Dendritic cell treated with granulocyte-macrophage colony-stimulating factor and Interleukin-4, amounts not matched to agents 40 ng/mL and 50 ng/mL, for 4 days (primary cell): Measurements from ENCODE around the gene ARPP21.

Experiments
- H3K27ac Mint-ChIP-seq: one replicate; pipeline ENCODE4 v1.8.0; 2022; ENCODE audit warnings: mild to moderate bottlenecking, mixed read lengths
- H3K27me3 Mint-ChIP-seq: one replicate; pipeline ENCODE4 v1.8.0; 2022; ENCODE audit warnings: mild to moderate bottlenecking, mixed read lengths
- H3K36me3 Mint-ChIP-seq: one replicate; pipeline ENCODE4 v1.8.0; 2022; ENCODE audit warnings: low read depth, mixed read lengths
- H3K4me1 Mint-ChIP-seq: one replicate; pipeline ENCODE4 v1.8.0; 2022; ENCODE audit warnings: low read depth, mixed read lengths
- H3K4me3 Mint-ChIP-seq: one replicate; pipeline ENCODE4 v1.8.0; 2022; ENCODE audit warnings: mild to moderate bottlenecking, moderate library complexity, mixed read lengths
- H3K9me3 Mint-ChIP-seq: one replicate; pipeline ENCODE4 v1.8.0; 2022; ENCODE audit warnings: mixed read lengths
- intact Hi-C: fragments of 100-400 bp; cut with micrococcal nuclease; formaldehyde crosslinking; loops from one replicate; pipeline ENCODE4 v1.15.0; 2022

Gene ARPP21

GRCh38 chr3:35635407-35635806 is 3.9 kb upstream of the ARPP21 start:
- Mint-ChIP-seq H3K36me3 (no peaks in the 10 kb centered on the region), H3K4me1 (peaks cover 8% of the 10 kb centered on the region), H3K4me3 (no peak overlapping the region), H3K27me3 (peaks cover 29% of the 10 kb centered on the region), H3K9me3 (no peaks in the 10 kb centered on the region), H3K27ac (no peak overlapping the region)
- intact Hi-C loops = no loop called here

- no peak overlapping the region for H3K4me3 Mint-ChIP-seq
- H3K9me3 Mint-ChIP-seq = no peaks in the 10 kb centered on the region
- H3K36me3 Mint-ChIP-seq = no peaks in the 10 kb centered on the region
Observed at GRCh38 chr3:35635926-35636683, 3.2 kb upstream of the ARPP21 start.

GRCh38 chr3:35638251-35638979 is 910 bp upstream of the ARPP21 start:
- intact Hi-C loops = no loop called here
- Mint-ChIP-seq H3K4me3 (no peak overlapping the region), H3K27me3 (peaks cover 38% of the 10 kb centered on the region), H3K27ac (no peak overlapping the region), H3K4me1 (peaks cover 8% of the 10 kb centered on the region), H3K36me3 (no peaks in the 10 kb centered on the region), H3K9me3 (no peaks in the 10 kb centered on the region)

More at GRCh38 chr3:35635926-35636683, 3.2 kb upstream of the ARPP21 start:
- Mint-ChIP-seq H3K27ac (no peak overlapping the region), H3K27me3 (peaks cover 36% of the 10 kb centered on the region), H3K4me1 (peaks cover 8% of the 10 kb centered on the region)
- intact Hi-C loops = no loop called here

DNA sequence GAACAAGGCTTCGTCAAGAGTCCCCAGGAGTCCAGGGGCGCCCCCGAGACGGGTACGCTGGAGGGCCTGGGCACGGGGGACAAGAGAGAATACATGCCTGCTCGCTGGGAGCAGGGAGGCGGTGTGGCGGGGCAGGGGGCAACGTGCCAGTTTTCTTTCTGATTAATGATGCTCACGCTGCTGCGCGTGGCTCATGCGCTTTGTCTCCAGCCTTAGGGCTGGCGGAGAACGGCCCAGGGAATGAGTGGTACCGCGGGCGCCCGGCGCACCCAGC is 408 bp upstream of the ARPP21 start:
- Mint-ChIP-seq H3K27me3 (peaks cover 38% of the 10 kb centered on the region), H3K9me3 (no peaks in the 10 kb centered on the region), H3K36me3 (no peaks in the 10 kb centered on the region), H3K4me3 (no peak overlapping the region), H3K4me1 (peaks cover 8% of the 10 kb centered on the region), H3K27ac (no peak overlapping the region)
- intact Hi-C loops = no loop called here

- no peaks in the 10 kb centered on the region for H3K9me3 Mint-ChIP-seq
- H3K27ac Mint-ChIP-seq = no peak overlapping the region
- H3K4me3 Mint-ChIP-seq = peak overlapping the region; percentile 9
- H3K36me3 Mint-ChIP-seq = no peaks in the 10 kb centered on the region
- H3K27me3 Mint-ChIP-seq = peaks cover 38% of the 10 kb centered on the region
- peaks cover 8% of the 10 kb centered on the region for H3K4me1 Mint-ChIP-seq
- intact Hi-C loops = no loop called here
Observed at GRCh38 chr3:35640190-35641165, 1.2 kb downstream of the ARPP21 start.

DNA sequence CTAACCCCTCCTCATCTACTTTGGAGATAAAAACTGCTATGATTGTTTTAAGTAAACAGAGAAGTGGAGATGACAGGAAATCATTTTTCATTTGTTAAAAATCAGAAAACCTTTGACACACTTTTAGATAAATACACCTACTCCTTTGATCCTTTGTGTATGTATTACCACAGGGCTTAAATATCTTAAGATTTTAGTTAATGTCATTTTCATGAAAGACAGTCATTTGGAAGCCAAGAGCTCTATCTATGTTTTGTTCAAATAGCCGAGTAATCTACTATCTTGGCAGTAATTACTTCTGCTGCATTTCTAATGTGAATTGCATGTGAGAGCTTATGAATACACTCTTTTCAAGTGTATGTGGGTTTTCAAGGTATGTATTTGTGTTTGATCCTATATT is 2.0 kb downstream of the ARPP21 start:
- no peaks in the 10 kb centered on the region for H3K9me3 Mint-ChIP-seq
- intact Hi-C loops = no loop called here
- peaks cover 38% of the 10 kb centered on the region for H3K27me3 Mint-ChIP-seq
- no peak overlapping the region for H3K4me3 Mint-ChIP-seq
- H3K27ac Mint-ChIP-seq = no peak overlapping the region
- no peaks in the 10 kb centered on the region for H3K36me3 Mint-ChIP-seq
- H3K4me1 Mint-ChIP-seq = peaks cover 8% of the 10 kb centered on the region

DNA sequence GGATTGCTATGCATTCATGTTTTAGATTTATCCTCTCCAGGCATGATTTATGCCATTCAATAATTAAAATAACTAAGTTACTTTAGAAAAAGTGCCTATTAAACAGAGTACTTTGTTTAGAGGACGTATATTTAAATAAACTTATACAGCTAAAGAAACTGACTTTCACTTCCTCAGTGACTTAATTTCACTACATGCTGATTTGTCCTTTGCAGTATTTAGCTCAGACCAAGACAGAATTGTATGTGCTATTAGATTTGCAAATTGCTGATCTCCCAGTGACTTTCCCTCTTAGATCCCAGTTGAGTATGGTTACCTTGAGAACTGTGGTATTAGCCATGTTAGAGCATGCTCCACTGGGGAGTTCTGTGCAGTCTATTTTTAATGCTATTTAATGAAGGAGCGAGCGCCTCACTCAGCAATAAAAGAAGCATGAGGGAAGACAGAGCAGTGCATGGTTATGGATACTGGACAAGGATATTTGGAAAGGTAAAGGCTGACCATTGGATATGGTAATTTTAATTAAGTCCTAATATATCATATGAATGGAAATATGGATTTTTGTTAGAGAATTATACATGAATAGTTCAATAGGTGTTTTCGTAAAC is 2.7 kb downstream of the ARPP21 start:
- no peaks in the 10 kb centered on the region for H3K36me3 Mint-ChIP-seq
- no peak overlapping the region for H3K4me3 Mint-ChIP-seq
- H3K27me3 Mint-ChIP-seq = peaks cover 38% of the 10 kb centered on the region
- H3K4me1 Mint-ChIP-seq = peaks cover 8% of the 10 kb centered on the region
- intact Hi-C loops = no loop called here
- no peak overlapping the region for H3K27ac Mint-ChIP-seq
- no peaks in the 10 kb centered on the region for H3K9me3 Mint-ChIP-seq

DNA sequence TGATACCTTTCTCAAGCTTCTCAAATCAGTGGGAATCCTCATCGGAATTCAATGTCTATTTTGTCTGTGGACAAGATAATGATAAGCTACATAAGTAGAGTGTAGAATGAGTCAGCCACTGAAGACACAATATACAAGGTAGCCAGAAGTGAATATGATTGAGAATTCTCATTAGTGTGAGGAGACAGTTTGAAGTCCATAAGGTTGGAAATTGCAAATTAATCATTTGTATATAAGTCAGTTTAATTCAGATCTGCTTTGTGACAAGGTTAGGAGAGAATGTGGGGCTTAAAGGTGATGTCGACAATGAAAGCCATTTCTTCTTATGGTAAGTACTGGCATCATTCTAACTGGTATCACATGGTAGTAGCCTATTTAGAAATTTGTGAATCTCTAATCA is 4.2 kb downstream of the ARPP21 start:
- H3K36me3 Mint-ChIP-seq = no peaks in the 10 kb centered on the region
- H3K4me3 Mint-ChIP-seq = no peak overlapping the region
- H3K27me3 Mint-ChIP-seq = peaks cover 28% of the 10 kb centered on the region
- no peaks in the 10 kb centered on the region for H3K9me3 Mint-ChIP-seq
- peaks cover 8% of the 10 kb centered on the region for H3K4me1 Mint-ChIP-seq
- intact Hi-C loops = no loop called here
- no peak overlapping the region for H3K27ac Mint-ChIP-seq

GRCh38 chr3:35644451-35644850 is 5.1 kb downstream of the ARPP21 start:
- no peak overlapping the region for H3K4me3 Mint-ChIP-seq
- peaks cover 18% of the 10 kb centered on the region for H3K27me3 Mint-ChIP-seq
- no peaks in the 10 kb centered on the region for H3K36me3 Mint-ChIP-seq
- H3K27ac Mint-ChIP-seq = no peak overlapping the region
- intact Hi-C loops = no loop called here
- H3K9me3 Mint-ChIP-seq = no peaks in the 10 kb centered on the region
- peaks cover 7% of the 10 kb centered on the region for H3K4me1 Mint-ChIP-seq

DNA sequence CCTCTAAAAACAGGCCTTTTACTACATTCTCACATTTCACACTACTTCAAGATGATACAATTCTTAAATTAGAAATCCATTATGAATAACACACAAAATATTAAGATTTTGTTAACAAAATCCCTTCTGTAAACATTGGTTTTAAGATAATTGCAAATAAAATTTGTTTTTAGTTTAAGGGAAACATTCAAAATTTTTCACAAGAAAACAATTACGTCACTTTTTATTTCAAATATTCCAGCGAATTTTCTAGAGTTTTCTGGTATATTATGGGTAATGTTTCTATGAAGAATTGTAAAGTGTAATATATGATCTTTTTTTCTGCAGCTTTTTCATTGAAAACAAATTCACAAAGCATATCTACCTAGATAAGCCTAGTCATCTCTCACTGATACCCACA is 5.9 kb downstream of the ARPP21 start:
- H3K4me1 Mint-ChIP-seq = no peaks in the 10 kb centered on the region
- H3K27me3 Mint-ChIP-seq = peaks cover 11% of the 10 kb centered on the region
- H3K4me3 Mint-ChIP-seq = no peak overlapping the region
- no peaks in the 10 kb centered on the region for H3K9me3 Mint-ChIP-seq
- intact Hi-C loops = no loop called here
- no peak overlapping the region for H3K27ac Mint-ChIP-seq
- H3K36me3 Mint-ChIP-seq = no peaks in the 10 kb centered on the region

DNA sequence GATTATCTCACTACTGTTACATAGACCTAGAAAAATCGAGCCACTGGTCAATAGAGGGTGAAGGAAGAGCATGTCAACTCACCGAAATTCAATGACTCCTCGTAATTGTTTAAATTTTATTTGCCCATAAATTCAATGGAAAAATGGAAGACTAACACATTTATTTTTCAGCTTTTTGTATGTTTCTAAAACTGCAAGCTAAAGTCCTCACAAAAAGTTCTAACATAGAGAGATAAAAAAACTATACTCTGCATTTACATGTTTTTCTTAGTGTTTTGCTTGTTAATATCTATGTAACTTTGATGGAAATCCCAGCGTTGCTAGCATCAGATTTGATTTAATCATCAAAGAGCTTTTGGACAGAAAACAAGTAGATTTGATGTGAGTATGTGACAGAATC is 6.8 kb downstream of the ARPP21 start:
- H3K4me1 Mint-ChIP-seq = no peaks in the 10 kb centered on the region
- H3K27me3 Mint-ChIP-seq = peaks cover 2% of the 10 kb centered on the region
- no peaks in the 10 kb centered on the region for H3K9me3 Mint-ChIP-seq
- intact Hi-C loops = no loop called here
- H3K27ac Mint-ChIP-seq = no peak overlapping the region
- no peaks in the 10 kb centered on the region for H3K36me3 Mint-ChIP-seq
- H3K4me3 Mint-ChIP-seq = no peak overlapping the region

GRCh38 chr3:35647461-35647860 is 8.1 kb downstream of the ARPP21 start:
- no peaks in the 10 kb centered on the region for H3K4me1 Mint-ChIP-seq
- intact Hi-C loops = no loop called here
- no peaks in the 10 kb centered on the region for H3K27me3 Mint-ChIP-seq

GRCh38 chr3:35648347-35648746 is 9.0 kb downstream of the ARPP21 start:
- H3K4me1 Mint-ChIP-seq = no peaks in the 10 kb centered on the region
- no peaks in the 10 kb centered on the region for H3K9me3 Mint-ChIP-seq
- intact Hi-C loops = no loop called here

More at GRCh38 chr3:35647461-35647860, 8.1 kb downstream of the ARPP21 start:
- H3K9me3 Mint-ChIP-seq = no peaks in the 10 kb centered on the region
- H3K27ac Mint-ChIP-seq = no peak overlapping the region
- H3K4me3 Mint-ChIP-seq = no peak overlapping the region
- H3K36me3 Mint-ChIP-seq = no peaks in the 10 kb centered on the region

GRCh38 chr3:35649405-35649804 is 10.1 kb downstream of the ARPP21 start:
- Mint-ChIP-seq H3K9me3 (no peaks in the 10 kb centered on the region), H3K36me3 (no peaks in the 10 kb centered on the region), H3K27me3 (no peaks in the 10 kb centered on the region), H3K4me3 (no peak overlapping the region), H3K27ac (no peak overlapping the region), H3K4me1 (no peaks in the 10 kb centered on the region)
- intact Hi-C loops = no loop called here

More at GRCh38 chr3:35648347-35648746, 9.0 kb downstream of the ARPP21 start:
- no peaks in the 10 kb centered on the region for H3K27me3 Mint-ChIP-seq
- no peak overlapping the region for H3K27ac Mint-ChIP-seq
- H3K36me3 Mint-ChIP-seq = no peaks in the 10 kb centered on the region
- no peak overlapping the region for H3K4me3 Mint-ChIP-seq
